CD4-positive, alpha-beta T cell treated with Interleukin-21 for 1 hour (primary cell): ENCODE results near the gene IDE.
"Not testable (repeated sequence)": the region's sequence is repeated elsewhere in the genome, so short reads cannot be mapped to it uniquely, and the experiment has no call there.

Experiments used
- DNase-seq: peaks from one replicate; pipeline ENCODE4 v3.0.0-alpha.2; 2020

IDE gene

GRCh38 chr10:92483539-92483938 is 90.4 kb downstream of the IDE start:
- DNase-seq = no peak

GRCh38 chr10:92480413-92480812 is 93.5 kb downstream of the IDE start:
- no peak for DNase-seq

GRCh38 chr10:92479547-92479946 is 94.3 kb downstream of the IDE start:
- no peak for DNase-seq

GRCh38 chr10:92478536-92478935 is 95.4 kb downstream of the IDE start:
- DNase-seq = no peak

- no peak for DNase-seq
Observed at GRCh38 chr10:92475357-92475868, 98.5 kb downstream of the IDE start.

- DNase-seq = no peak
Observed at GRCh38 chr10:92470026-92470425, 103.9 kb downstream of the IDE start.

- no peak for DNase-seq
Observed at GRCh38 chr10:92464364-92464763, 109.5 kb downstream of the IDE start.

- DNase-seq = no peak
Observed at GRCh38 chr10:92463582-92463981, 110.3 kb downstream of the IDE start.

GRCh38 chr10:92454955-92455354 is 118.9 kb downstream of the IDE start:
- DNase-seq = not testable (repeated sequence)

GRCh38 chr10:92452313-92452712 is 121.6 kb downstream of the IDE start:
- DNase-seq = no peak

GRCh38 chr10:92451431-92451830 is 122.5 kb downstream of the IDE start:
- DNase-seq = no peak

- DNase-seq = no peak
Observed at GRCh38 chr10:92450896-92451295, 123.0 kb downstream of the IDE start.

GRCh38 chr10:92440578-92440977 is 133.3 kb downstream of the IDE start:
- no peak for DNase-seq

- no peak for DNase-seq
Observed at GRCh38 chr10:92438220-92438619, 135.7 kb downstream of the IDE start.

- DNase-seq = no peak
Observed at GRCh38 chr10:92436611-92437010, 137.3 kb downstream of the IDE start.

- DNase-seq = not testable (repeated sequence)
Observed at GRCh38 chr10:92436065-92436464, 137.8 kb downstream of the IDE start.

- DNase-seq = no peak
Observed at GRCh38 chr10:92434385-92434784, 139.5 kb downstream of the IDE start.

GRCh38 chr10:92432596-92432995 is 141.3 kb downstream of the IDE start:
- DNase-seq = no peak

GRCh38 chr10:92430103-92430502 is 143.8 kb downstream of the IDE start:
- no peak for DNase-seq

- no peak for DNase-seq
Observed at GRCh38 chr10:92421550-92421949, 152.3 kb downstream of the IDE start.

- DNase-seq = no peak
Observed at GRCh38 chr10:92420546-92421275, 153.2 kb downstream of the IDE start.

GRCh38 chr10:92419740-92420545 is 153.9 kb downstream of the IDE start:
- no peak for DNase-seq

- no peak for DNase-seq
Observed at GRCh38 chr10:92418891-92419290, 155.0 kb downstream of the IDE start.

- DNase-seq = no peak
Observed at GRCh38 chr10:92418221-92418620, 155.7 kb downstream of the IDE start.
